ENCODE measurements around the gene DAD1.
"Not testable (repeated sequence)": the region's sequence is repeated elsewhere in the genome, so short reads cannot be mapped to it uniquely, and the experiment has no call there.

DAD1 gene

GRCh38 chr14:22598099-22598895 lies 9.3 kb upstream of the DAD1 start, which contains the start of gene ABHD4:
ABHD4 (plus strand) TSS chr14:22598300; CDS start chr14:22598307, 7 bp downstream.
- peak; percentile 19 for DNase-seq

DNA sequence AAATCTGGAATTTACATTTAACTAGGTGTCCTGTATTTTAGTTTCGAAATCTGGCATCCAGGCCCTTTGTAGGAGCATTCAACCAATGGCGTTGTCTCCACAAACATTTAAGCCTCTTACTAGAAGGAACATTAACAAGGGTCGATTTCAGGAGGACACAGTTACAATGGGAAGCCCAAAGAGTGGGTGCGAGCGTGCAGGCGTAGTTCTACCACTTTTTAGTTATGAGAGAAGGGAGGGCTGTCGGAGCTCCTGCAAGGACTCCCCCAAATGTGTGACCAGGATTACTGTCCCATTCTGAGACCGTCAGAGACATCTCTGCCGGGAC lies 8.7 kb upstream of the DAD1 start:
- DNase-seq: no peak

- DNase-seq: no peak
These were observed 8.2 kb upstream of the DAD1 start for GRCh38 chr14:22597265-22597664.

DNA sequence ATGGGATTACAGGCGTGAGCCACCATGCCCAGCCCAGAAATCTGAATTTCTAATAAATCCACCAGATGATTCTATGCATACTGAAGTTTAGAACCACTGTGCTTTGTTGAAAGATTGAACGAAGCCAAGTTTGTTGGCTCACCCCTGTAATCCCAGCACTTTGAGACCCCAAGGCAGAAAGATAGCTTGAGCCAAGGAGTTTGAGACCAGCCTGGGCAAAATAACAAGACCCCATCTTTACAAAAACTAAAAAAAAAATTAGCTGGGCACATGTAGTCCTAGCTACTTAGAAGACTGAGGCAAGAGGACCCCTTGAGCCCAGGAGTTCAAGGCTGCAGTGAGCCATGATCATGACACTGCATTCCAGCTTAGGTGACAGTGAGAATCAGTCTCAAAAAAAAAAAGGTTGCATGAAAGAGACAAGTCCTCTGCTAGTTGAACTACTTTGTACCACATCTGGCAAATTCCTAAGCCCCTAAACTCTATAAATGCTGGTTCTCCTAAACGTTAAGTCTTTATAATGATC lies 7.4 kb upstream of the DAD1 start:
- no peak for DNase-seq

DNA sequence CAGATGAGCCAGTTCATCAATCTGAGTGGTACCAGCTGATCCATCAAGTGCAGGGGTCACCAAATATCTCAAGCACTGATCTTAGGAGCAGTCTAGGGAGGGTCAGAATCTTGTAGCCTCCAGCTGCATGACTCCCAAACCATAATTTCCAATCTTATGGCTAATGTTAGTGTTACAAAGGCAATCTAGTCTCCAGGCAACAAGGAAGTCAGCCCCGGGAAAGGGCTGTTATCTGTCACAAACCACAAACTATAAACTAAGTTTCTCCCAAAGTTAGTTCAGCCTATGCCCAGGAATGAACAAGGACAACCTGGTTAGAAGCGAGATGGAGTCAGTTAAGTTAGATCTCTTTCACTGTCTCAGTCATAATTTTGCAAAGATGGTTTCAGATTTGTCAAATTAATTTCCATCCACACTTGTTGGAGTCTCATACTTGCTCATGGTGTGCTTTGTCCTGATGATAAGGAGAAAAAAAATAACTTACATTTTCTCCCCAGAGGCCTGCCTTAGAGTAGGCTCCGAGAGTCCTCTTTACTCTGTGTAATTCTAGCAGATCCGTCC lies 5.2 kb upstream of the DAD1 start:
- DNase-seq: no peak

DNA sequence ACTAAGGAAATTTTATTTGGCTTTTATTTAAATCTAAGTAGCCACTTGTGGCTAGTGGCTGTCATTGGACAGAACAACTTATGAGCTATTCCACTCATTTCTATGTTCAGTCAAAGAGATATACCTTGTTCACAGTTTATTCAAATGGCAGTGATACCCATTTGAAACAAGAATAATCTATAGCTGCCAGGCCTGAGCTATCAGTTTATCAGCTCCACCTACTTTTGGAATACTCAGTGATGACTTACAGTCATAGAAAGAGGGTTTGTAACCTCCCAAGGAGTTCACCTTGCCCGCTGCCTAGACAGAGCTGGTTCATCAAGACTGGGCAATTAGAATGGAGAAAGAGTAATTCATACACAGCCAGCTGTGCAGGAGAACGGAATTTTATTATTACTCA lies 4.6 kb upstream of the DAD1 start:
- DNase-seq: no peak

- no peak for DNase-seq
These were observed 4.2 kb upstream of the DAD1 start for GRCh38 chr14:22593189-22593588.

- no peak for DNase-seq
These were observed 413 bp downstream of the DAD1 start for GRCh38 chr14:22588526-22589095.

- not testable (repeated sequence) for DNase-seq
These were observed 1.2 kb downstream of the DAD1 start for GRCh38 chr14:22587677-22588422.

DNA sequence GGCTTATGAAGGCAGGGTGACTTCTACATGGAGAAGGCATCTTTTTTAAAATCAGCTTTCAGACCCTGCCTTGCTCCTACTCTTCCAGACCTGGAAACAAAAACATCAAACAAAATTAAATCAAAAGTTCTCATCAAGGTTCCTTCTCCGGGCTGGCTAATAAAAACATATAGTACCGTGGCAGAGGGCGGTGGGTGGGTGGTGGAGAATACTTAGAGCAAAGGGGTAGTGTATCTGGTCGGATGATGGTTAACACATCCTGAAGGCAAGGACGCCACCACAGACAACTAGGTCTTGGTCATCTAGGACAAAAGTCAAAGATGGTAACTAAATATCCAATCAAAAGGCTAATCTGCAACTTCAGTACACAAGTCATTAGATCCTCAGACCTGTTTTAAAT lies 1.8 kb downstream of the DAD1 start:
- DNase-seq: no peak

DNA sequence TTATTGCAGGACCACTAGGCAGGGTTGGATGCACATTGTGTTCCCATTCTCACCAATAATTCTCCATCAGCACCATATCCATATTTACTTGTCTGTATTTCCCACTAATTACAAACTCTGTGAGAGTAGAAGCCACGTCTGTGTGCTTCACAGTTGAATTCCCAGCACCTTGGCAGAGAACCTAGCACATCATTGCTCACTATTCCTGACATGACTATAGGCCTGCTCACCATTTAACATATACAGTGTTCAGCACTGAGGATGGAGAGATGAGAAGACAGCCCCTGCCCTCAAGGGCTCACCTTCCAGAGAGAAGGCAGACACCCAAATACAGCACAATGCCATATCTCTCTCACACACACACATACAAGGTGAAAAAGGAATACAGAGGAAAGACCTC lies 5.0 kb downstream of the DAD1 start:
- DNase-seq: no peak

- no peak for DNase-seq
These were observed 8.4 kb downstream of the DAD1 start for GRCh38 chr14:22580625-22581024.

GRCh38 chr14:22579881-22580280 lies 9.1 kb downstream of the DAD1 start:
- no peak for DNase-seq

DNA sequence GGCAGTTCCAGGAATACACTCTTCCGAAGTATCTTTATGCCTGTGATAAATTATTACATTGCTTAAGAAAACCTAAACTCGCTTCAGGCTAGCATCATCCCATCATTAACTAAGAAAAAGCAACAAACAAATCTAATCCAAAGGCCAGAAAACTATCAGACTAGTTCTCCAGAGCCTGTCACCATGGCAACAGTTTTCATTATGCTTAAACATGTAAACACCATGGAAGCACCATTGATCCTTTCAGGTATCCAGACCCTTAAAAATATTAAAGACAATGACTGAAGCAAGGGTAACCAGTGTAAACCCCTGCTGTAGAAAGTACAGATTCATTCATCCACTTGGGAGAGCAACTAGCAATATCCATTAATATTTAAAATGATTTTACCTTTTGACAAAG lies 9.8 kb downstream of the DAD1 start:
- no peak for DNase-seq

GRCh38 chr14:22577334-22577908 lies 11.6 kb downstream of the DAD1 start:
- DNase-seq: no peak

GRCh38 chr14:22573804-22574203 lies 15.2 kb downstream of the DAD1 start:
- DNase-seq: no peak

DNA sequence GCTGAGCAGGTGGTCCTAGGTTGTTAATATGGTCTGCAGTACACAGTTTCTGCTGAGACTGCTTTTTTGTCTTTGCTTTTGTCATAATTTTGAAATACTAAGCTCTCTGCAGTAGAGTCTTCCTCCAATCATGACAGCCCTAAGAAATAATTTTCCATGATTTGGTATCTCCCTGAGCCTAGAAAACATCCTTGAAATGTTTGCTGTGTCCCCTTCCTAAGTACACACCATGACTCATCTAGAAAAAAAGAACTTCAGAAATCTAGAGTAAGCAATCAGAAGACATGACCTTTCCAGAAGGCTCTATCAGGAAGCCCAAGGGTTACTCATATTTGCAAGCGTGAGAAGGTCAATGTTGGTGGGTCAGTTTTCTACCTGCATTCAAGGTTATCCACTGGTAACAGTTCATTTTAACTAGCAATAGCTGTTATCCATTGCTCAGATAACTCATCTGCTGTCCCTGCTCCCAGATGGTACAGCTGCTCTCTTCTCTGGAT lies 16.4 kb downstream of the DAD1 start:
- no peak for DNase-seq

DNA sequence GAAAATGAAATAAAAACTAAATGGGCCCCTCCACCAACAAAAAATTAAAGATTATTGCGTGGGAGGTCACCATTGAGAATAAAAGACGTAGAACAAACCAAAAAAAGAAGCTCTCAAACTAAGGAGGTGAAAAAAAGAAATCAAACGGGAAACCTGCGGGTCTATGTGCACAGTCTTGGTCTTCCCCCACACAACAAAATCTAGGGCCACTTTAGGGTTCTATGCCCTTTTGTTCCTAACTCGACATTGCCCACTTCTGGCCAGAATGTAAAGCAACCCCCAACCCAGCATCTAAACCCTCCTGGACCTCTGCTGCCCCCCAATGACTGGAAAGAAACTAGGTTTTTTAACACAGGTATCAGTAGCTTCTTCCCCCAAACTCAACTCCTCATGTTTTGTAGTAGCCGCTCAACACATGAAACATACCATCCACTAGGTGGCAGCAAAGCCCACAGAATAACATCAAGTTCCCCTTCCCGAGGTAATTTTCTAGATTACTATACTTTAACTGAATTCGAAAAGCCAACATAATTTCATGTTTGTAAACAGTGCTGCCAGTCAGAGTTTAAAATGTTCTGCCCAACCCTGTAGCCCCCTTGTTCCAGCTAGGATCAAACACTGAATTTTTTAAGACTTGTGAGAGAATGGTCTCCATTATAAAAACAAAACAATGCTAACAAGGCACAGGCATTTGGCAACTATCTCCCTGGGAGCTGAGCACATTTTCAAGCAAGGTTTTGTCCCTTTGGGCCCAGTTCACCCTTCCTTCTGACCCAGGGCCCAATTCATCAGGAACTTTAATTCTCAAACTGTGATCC lies 18.7 kb downstream of the DAD1 start:
- DNase-seq: peak; percentile 79

GRCh38 chr14:22569737-22570131 lies 19.3 kb downstream of the DAD1 start:
- DNase-seq: no peak

- no peak for DNase-seq
These were observed 19.8 kb downstream of the DAD1 start for GRCh38 chr14:22569106-22569736.

GRCh38 chr14:22567437-22567836 lies 21.6 kb downstream of the DAD1 start:
- no peak for DNase-seq

- no peak for DNase-seq
These were observed 22.2 kb downstream of the DAD1 start for GRCh38 chr14:22566845-22567244.
